ENCODE measurements around the gene PLXNA4.

DNA sequence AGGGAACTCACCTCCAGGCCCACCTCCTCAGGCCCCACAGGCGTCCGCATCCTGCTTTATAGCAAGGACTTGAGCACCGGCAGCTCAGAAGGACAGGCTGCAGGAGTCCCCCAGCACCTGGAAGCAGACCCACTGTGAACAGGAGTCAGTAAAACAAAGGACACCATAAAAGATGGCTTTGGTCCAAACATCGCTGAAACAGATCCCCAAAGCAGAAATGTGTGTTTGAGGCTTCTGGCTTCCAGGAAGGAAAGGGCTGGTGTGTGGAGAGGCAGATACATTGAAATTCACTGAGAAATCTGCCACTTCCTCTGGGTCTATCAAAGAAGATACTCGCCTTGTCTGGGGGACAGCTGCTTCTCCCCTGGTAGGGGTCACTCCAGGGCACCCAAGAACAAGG is 286.2 kb downstream of the PLXNA4 start:
- TF ChIP-seq RCOR1 (IDR thresholded peaks at IDR 0.05; ENCODE audit: low read depth, low read length): no peak
- TF ChIP-seq, protein P1, sequence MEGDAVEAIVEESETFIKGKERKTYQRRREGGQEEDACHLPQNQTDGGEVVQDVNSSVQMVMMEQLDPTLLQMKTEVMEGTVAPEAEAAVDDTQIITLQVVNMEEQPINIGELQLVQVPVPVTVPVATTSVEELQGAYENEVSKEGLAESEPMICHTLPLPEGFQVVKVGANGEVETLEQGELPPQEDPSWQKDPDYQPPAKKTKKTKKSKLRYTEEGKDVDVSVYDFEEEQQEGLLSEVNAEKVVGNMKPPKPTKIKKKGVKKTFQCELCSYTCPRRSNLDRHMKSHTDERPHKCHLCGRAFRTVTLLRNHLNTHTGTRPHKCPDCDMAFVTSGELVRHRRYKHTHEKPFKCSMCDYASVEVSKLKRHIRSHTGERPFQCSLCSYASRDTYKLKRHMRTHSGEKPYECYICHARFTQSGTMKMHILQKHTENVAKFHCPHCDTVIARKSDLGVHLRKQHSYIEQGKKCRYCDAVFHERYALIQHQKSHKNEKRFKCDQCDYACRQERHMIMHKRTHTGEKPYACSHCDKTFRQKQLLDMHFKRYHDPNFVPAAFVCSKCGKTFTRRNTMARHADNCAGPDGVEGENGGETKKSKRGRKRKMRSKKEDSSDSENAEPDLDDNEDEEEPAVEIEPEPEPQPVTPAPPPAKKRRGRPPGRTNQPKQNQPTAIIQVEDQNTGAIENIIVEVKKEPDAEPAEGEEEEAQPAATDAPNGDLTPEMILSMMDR (IDR thresholded peaks at IDR 0.05): no peak
- TF ChIP-seq RAD21 (conservative IDR thresholded peaks at IDR 0.05 in 1 of 2, IDR thresholded peaks at IDR 0.05 in 1 of 2): no peak

Data from A549 (cell line).